ENCODE results near the gene PLCB3. TPM values are rescaled to one million over a fixed set of nuclear protein-coding genes. Genes with fewer than 3 reads are reported as not detected.

PLCB3 gene
- total and polyA plus RNA-seq, 2 of the 13 experiments (the other 11 are each of a cell fraction or from before 2014, with no cell fraction given), result 7.5 to 13.8 TPM

DNA sequence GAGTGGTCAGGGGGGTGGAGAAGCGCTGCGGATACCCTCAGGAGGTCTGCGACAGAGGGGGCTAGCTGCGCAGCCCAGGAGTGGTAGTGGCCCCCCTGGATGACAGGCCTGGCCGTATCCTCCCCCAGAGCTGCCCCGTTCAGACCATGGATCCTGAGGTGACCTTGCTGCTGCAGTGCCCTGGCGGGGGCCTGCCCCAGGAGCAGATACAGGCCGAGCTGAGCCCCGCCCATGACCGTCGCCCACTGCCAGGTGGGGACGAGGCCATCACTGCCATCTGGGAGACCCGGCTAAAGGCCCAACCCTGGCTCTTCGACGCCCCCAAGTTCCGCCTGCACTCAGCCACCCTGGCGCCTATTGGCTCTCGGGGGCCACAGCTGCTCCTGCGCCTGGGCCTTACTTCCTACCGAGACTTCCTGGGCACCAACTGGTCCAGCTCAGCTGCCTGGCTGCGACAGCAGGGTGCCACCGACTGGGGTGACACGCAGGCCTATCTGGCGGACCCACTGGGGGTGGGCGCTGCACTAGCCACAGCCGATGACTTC is 24.8 kb upstream of the PLCB3 start (continued):
- no peak for TF ChIP-seq ZNF781 (CRISPR knock-in tag; IDR thresholded peaks at IDR 0.05; ENCODE audit: borderline replicate concordance, not compliant biosample characterization)
- no peak for TF ChIP-seq ZNF589 (CRISPR knock-in tag; conservative IDR thresholded peaks at IDR 0.05)
- 0 out of 2 replicates have a peak, but pooled peaks have one; percentile 19 for TF ChIP-seq ZNF264 (CRISPR knock-in tag; IDR thresholded peaks at IDR 0.05)
- peak; percentile 86 for TF ChIP-seq ZNF670 (CRISPR knock-in tag; IDR thresholded peaks at IDR 0.05; ENCODE audit: borderline replicate concordance)
- TF ChIP-seq, protein P1, sequence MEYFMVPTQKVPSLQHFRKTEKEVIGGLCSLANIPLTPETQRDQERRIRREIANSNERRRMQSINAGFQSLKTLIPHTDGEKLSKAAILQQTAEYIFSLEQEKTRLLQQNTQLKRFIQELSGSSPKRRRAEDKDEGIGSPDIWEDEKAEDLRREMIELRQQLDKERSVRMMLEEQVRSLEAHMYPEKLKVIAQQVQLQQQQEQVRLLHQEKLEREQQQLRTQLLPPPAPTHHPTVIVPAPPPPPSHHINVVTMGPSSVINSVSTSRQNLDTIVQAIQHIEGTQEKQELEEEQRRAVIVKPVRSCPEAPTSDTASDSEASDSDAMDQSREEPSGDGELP (IDR thresholded peaks at IDR 0.05; ENCODE audit: borderline replicate concordance, low read depth), result peak; percentile 84; the same call in 1 of the 2 replicates
- 0 out of 2 replicates have a peak, but pooled peaks have one; percentile 11 for TF ChIP-seq NFKB2 (CRISPR knock-in tag; IDR thresholded peaks at IDR 0.05; ENCODE audit: borderline replicate concordance)
- TF ChIP-seq, protein P2, sequence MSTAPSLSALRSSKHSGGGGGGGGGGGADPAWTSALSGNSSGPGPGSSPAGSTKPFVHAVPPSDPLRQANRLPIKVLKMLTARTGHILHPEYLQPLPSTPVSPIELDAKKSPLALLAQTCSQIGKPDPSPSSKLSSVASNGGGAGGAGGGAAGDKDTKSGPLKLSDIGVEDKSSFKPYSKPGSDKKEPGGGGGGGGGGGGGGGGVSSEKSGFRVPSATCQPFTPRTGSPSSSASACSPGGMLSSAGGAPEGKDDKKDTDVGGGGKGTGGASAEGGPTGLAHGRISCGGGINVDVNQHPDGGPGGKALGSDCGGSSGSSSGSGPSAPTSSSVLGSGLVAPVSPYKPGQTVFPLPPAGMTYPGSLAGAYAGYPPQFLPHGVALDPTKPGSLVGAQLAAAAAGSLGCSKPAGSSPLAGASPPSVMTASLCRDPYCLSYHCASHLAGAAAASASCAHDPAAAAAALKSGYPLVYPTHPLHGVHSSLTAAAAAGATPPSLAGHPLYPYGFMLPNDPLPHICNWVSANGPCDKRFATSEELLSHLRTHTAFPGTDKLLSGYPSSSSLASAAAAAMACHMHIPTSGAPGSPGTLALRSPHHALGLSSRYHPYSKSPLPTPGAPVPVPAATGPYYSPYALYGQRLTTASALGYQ (CRISPR knock-in tag; IDR thresholded peaks at IDR 0.05), result 0 out of 2 replicates have a peak, but pooled peaks have one; percentile 29
- TF ChIP-seq CENPX (CRISPR knock-in tag; IDR thresholded peaks at IDR 0.05), result no peak
- TF ChIP-seq YEATS4 (CRISPR knock-in tag; IDR thresholded peaks at IDR 0.05; ENCODE audit: borderline replicate concordance), result peak; percentile 48; the same call in 1 of the 2 replicates
- peak; percentile 49; the same call in 1 of the 2 replicates for TF ChIP-seq KLF12 (CRISPR knock-in tag; IDR thresholded peaks at IDR 0.05; ENCODE audit: borderline replicate concordance)
- TF ChIP-seq, protein P3, sequence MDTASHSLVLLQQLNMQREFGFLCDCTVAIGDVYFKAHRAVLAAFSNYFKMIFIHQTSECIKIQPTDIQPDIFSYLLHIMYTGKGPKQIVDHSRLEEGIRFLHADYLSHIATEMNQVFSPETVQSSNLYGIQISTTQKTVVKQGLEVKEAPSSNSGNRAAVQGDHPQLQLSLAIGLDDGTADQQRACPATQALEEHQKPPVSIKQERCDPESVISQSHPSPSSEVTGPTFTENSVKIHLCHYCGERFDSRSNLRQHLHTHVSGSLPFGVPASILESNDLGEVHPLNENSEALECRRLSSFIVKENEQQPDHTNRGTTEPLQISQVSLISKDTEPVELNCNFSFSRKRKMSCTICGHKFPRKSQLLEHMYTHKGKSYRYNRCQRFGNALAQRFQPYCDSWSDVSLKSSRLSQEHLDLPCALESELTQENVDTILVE (CRISPR knock-in tag; IDR thresholded peaks at IDR 0.05), result peak; percentile 7; the same call in 1 of the 2 replicates
- peak; percentile 12; the same call in 1 of the 2 replicates for TF ChIP-seq ZNF143 (CRISPR knock-in tag; IDR thresholded peaks at IDR 0.05)
- TF ChIP-seq GATA4 (IDR thresholded peaks at IDR 0.05; ENCODE audit: borderline replicate concordance, low read depth), result no peak
- TF ChIP-seq, protein P4, sequence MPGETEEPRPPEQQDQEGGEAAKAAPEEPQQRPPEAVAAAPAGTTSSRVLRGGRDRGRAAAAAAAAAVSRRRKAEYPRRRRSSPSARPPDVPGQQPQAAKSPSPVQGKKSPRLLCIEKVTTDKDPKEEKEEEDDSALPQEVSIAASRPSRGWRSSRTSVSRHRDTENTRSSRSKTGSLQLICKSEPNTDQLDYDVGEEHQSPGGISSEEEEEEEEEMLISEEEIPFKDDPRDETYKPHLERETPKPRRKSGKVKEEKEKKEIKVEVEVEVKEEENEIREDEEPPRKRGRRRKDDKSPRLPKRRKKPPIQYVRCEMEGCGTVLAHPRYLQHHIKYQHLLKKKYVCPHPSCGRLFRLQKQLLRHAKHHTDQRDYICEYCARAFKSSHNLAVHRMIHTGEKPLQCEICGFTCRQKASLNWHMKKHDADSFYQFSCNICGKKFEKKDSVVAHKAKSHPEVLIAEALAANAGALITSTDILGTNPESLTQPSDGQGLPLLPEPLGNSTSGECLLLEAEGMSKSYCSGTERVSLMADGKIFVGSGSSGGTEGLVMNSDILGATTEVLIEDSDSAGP (CRISPR knock-in tag; IDR thresholded peaks at IDR 0.05; ENCODE audit: borderline replicate concordance), result peak; percentile 63; the same call in 1 of the 2 replicates
- TF ChIP-seq KDM5B (CRISPR knock-in tag; IDR thresholded peaks at IDR 0.05; ENCODE audit: borderline replicate concordance), result no peak
- TF ChIP-seq, protein P5, sequence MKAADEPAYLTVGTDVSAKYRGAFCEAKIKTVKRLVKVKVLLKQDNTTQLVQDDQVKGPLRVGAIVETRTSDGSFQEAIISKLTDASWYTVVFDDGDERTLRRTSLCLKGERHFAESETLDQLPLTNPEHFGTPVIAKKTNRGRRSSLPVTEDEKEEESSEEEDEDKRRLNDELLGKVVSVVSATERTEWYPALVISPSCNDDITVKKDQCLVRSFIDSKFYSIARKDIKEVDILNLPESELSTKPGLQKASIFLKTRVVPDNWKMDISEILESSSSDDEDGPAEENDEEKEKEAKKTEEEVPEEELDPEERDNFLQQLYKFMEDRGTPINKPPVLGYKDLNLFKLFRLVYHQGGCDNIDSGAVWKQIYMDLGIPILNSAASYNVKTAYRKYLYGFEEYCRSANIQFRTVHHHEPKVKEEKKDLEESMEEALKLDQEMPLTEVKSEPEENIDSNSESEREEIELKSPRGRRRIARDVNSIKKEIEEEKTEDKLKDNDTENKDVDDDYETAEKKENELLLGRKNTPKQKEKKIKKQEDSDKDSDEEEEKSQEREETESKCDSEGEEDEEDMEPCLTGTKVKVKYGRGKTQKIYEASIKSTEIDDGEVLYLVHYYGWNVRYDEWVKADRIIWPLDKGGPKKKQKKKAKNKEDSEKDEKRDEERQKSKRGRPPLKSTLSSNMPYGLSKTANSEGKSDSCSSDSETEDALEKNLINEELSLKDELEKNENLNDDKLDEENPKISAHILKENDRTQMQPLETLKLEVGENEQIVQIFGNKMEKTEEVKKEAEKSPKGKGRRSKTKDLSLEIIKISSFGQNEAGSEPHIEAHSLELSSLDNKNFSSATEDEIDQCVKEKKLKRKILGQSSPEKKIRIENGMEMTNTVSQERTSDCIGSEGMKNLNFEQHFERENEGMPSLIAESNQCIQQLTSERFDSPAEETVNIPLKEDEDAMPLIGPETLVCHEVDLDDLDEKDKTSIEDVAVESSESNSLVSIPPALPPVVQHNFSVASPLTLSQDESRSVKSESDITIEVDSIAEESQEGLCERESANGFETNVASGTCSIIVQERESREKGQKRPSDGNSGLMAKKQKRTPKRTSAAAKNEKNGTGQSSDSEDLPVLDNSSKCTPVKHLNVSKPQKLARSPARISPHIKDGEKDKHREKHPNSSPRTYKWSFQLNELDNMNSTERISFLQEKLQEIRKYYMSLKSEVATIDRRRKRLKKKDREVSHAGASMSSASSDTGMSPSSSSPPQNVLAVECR (CRISPR knock-in tag; IDR thresholded peaks at IDR 0.05; ENCODE audit: borderline replicate concordance), result peak; percentile 52; the same call in 1 of the 2 replicates
- TF ChIP-seq AHR (CRISPR knock-in tag; IDR thresholded peaks at IDR 0.05), result 0 out of 2 replicates have a peak, but pooled peaks have one; percentile 24
- TF ChIP-seq NFYC (CRISPR knock-in tag; IDR thresholded peaks at IDR 0.05), result peak; percentile 67; the same call in 1 of the 2 replicates
- TF ChIP-seq TAF15 (IDR thresholded peaks at IDR 0.05; ENCODE audit: low read depth, low read length, poor library complexity, severe bottlenecking), result no peak
